ENCODE data around the gene MAP3K20.
A peak's percentile ranks its signal among the peaks of the same experiment; 100 is the strongest.
"Not testable (repeated sequence)": the region's sequence is repeated elsewhere in the genome, so short reads cannot be mapped to it uniquely, and the experiment has no call there.

Gene MAP3K20

DNA sequence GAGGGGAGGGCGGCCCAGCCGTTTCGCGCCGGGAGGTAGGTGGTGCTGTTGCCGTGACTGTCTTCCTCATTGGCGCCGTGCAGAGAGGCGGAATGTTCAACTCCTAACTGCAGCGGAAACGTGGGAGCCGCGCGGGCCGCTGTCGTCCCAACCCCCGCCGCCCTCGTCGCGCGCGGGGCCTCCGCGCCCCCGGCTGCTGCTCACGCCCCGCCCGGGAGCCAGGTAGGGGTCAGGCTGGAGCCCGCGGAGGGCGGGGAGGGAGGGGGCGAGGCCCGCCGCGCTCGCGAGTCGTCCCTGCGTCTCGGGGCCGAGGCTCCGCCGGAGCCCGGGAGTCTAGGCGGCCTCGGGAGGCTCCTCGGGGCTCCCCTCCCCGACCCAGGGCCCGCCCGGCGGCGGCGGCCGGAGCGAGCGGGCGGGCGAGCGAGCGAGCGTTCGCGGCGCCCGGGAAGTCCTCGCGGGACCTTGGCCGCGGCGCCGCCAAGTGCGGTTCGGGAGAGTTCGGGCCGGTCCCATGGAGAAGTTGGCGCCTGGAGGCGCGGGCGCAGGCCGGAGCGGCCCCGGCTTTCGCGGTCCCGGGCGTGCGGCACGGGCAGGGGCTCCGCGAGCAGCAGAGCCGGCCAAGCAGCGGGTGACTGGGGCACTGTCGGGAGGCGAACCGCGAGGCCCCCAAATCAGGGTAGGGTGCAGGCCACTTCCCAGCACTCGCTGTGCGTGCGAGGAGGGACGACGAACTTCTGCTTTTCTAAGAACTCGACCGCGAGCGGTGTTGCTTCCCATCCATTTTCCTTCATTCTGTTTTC is at the start of gene MAP3K20:
Gene MAP3K20, plus strand, starts transcription at position 66 of the 800 bp plus-strand sequence. CDS start 15,186 bp downstream, outside the sequence.
- peak in 1 of 2 donors; percentile 14 for DNase-seq (ENCODE audit: extremely low read depth in 1 of 2, low read depth in 1 of 2)

DNA sequence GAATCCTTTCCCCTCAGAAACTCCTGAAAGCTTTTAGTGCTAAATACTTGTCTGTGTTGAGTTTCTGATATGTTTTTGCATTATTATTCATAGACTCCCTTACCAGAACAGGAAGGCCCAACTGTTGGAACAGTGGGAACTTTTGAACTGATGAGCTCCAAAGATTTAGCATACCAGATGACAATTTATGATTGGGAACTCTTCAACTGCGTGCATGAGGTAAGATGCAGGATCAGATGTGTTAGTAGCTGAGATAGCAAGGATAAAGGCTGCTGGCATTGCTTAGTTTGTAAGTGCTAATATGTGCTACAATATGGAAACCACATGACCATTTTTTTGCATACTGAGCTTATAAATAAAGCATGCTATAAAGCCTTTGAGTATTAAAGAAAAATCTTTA is 49.2 kb upstream of the MAP3K20 start:
- DNase-seq (ENCODE audit: extremely low read depth in 1 of 2, low read depth in 1 of 2): no peak

DNA sequence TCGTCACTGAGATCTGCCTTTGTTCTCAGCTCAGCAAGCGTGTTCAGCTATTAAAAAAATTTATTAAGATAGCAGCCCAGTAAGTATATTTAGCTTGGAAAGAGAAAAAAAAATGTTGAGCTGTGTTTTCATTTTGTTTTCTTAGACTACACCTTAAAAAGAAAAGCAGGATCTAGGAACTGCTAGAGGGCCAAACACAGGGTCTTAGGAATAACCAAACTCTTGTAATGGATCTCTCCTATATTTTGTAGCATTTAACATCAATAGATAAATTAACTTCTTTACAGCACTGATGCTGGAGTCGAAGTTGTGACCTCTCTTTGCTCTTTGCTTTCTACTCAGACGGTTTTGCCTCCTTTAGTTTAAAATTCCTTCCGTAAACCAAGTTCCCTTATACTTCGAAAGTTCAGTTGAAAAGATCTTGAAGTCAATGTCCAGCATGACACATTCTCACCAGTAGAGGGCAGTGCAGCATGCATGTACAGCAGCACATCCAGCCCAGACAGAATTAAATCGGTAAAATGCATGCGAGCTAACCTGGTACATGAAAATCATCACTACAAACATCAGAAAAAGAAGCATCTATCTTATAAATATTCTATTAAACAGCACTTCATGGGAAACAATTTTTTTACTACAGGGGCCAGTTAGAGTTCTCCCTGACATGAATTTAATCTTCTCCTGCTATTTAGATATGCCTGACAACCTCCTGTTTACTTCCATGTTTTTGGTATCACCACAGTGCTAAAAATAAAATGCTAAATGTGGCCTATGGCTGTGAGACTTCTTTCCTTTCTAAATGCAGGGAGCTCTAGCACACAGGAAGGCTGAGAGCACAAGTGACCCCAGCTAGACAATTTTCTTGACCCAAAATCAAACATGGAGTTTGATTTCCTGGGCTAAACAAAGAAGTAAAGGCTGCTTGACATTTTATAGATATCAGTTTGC is 48.2 kb upstream of the MAP3K20 start:
- DNase-seq (ENCODE audit: extremely low read depth in 1 of 2, low read depth in 1 of 2): peak; percentile 37 to 50

GRCh38 chr2:173028141-173028540 is 47.5 kb upstream of the MAP3K20 start:
- no peak for DNase-seq (ENCODE audit: extremely low read depth in 1 of 2, low read depth in 1 of 2)

- no peak for DNase-seq (ENCODE audit: extremely low read depth in 1 of 2, low read depth in 1 of 2)
Observed at GRCh38 chr2:173028671-173029070, 47.0 kb upstream of the MAP3K20 start.

DNA sequence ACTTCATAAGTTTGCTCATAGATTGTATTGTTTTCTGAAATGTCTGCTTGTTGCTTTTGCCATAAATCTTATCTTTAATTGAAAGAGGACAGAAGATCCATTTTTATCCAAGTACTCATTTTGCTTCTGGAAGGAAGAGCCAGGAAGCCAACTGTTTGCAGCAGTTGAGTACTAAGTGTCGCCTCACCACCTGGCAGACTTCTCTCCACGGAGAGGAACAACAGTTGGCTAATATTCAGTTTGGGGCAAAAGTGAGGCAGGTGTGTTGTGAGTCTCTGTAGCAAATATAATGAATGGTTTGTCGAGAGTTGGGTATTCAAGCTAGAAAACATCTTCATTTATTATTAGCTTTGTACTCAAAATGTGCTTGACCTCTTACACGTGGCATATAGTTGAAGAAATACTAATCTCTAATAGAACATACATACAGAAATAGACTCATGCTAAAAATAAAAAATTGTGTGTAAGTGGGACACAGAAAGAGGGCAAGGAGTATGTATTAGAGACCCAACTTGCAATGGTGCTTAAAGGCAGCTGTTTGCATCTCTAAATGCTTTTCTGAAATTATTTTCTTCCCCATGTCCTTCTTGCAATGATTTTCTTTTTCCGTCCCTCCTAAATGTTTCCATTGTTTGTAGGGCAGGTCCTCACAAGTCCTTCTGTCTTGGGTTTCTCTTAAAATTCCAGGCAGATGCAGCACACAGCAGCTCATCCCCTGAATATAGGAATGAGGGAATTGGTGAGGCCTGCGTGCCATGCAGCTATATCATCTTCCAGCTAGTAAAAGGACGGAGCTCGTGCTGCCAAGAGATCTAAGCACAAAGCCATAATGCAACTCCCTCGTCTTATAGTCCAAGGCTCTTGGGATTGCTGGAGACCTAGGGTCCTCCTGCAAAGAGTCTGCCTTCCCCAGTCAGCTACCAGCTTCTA is 44.8 kb upstream of the MAP3K20 start:
- DNase-seq (ENCODE audit: extremely low read depth in 1 of 2, low read depth in 1 of 2): no peak

DNA sequence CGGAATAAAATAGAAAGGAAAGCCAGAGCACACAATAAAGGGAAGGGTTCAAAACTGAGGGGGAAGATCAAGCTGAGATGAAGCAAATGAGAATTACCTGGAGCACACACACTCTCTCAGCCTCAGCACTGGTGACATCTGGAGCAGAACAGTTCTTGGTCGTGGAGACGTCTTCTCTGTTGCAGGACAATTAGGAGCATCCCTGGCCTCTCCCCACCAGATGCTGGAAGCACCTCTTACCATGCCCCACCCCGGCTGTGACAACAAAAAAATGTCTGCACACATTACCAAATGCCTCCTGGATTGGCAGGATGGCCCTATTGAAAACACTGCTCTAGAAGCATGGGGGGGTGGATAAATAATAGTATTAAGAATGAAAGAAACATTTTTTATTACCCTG is 43.6 kb upstream of the MAP3K20 start:
- no peak for DNase-seq (ENCODE audit: extremely low read depth in 1 of 2, low read depth in 1 of 2)

GRCh38 chr2:173033084-173033483 is 42.6 kb upstream of the MAP3K20 start:
- DNase-seq (ENCODE audit: extremely low read depth in 1 of 2, low read depth in 1 of 2): no peak

DNA sequence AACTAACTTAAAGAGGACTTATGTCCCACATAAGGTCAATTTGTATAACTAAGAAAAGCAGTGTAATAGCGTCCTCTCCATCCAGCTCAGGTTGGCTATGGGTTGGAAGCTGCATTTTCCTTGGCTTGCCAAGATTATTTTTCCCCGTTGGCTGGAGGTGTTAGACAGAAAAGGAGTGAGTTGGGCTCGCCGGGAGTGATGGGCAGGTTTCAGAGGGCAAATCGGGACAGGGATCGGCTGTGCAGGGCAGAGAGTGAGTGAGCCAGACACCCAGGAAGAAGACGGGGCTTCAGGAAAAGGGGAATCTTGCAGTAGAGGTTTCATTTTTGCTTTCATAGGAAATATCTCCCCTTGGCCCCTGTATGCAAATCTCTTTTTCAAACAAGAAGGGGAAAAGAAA is 41.5 kb upstream of the MAP3K20 start:
- no peak for DNase-seq (ENCODE audit: extremely low read depth in 1 of 2, low read depth in 1 of 2)

DNA sequence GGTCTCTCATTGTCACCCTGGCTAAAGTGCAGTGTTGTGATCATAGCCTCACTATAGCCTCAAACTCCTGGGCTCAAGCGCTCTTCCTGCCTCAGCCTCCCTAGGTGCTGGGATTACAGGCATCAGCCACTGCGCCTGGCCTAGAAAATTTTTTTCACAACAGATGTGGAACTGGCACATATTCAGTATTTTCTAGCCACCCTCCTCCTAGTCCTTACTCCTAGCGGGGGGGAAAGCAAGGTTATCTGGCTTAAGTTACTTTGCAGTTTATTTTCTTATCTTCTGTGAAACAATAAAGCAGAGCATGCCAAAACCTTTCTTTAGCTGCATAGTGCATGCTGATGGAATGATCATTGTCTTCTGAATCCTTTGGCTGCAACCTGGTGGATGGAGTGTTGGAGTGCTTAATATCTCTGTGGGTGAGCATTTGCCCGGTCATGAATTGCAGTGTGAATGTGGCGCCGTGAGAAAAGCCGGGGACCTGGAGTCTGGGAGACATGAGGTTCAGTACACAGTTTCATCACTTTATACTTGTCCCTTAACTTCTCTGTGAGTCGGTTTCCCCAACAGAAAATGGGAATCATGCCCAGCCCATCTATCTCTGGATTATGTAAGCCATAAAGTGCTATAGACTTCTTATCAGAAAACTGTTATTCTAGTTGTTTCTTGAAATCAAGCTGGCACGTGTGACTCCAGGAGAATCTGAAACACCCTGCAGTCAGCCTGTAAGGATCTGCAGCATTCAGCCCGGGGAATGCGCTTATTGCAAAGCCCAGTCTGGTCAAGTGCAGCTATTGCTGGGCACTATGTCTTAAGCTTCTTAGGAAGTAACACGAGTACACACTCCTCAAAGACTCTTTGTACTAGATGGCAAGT is 38.2 kb upstream of the MAP3K20 start:
- DNase-seq (ENCODE audit: extremely low read depth in 1 of 2, low read depth in 1 of 2): no peak

GRCh38 chr2:173038257-173038656 is 37.4 kb upstream of the MAP3K20 start:
- DNase-seq (ENCODE audit: extremely low read depth in 1 of 2, low read depth in 1 of 2): not testable (repeated sequence)

GRCh38 chr2:173040729-173041128 is 34.9 kb upstream of the MAP3K20 start:
- no peak for DNase-seq (ENCODE audit: extremely low read depth in 1 of 2, low read depth in 1 of 2)

GRCh38 chr2:173043476-173043875 is 32.2 kb upstream of the MAP3K20 start:
- no peak for DNase-seq (ENCODE audit: extremely low read depth in 1 of 2, low read depth in 1 of 2)

GRCh38 chr2:173043897-173044519 is 31.6 kb upstream of the MAP3K20 start:
- DNase-seq (ENCODE audit: extremely low read depth in 1 of 2, low read depth in 1 of 2): no peak

DNA sequence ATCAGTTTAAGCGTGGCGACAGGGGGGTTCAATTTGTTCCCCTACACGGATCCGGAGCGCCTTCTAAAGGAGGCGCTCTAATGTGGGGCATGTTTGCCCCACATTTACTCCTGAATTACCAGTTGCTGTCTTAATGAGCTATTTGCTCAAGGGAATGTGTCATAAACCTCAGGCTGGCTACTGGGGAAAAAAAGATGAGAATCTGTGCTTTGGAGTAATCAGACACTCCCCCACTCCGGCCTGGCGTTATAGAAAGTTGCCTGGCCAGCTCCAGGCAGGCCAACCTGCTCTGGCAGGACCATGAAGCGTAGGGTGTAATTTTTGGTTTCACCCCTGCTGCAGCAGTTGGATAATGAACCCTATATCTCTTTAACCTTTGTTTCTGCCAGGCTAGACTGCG is 31.0 kb upstream of the MAP3K20 start:
- DNase-seq (ENCODE audit: extremely low read depth in 1 of 2, low read depth in 1 of 2): no peak

- no peak for DNase-seq (ENCODE audit: extremely low read depth in 1 of 2, low read depth in 1 of 2)
Observed at GRCh38 chr2:173045181-173045580, 30.5 kb upstream of the MAP3K20 start.

- no peak for DNase-seq (ENCODE audit: extremely low read depth in 1 of 2, low read depth in 1 of 2)
Observed at GRCh38 chr2:173048522-173048896, 27.1 kb upstream of the MAP3K20 start.

DNA sequence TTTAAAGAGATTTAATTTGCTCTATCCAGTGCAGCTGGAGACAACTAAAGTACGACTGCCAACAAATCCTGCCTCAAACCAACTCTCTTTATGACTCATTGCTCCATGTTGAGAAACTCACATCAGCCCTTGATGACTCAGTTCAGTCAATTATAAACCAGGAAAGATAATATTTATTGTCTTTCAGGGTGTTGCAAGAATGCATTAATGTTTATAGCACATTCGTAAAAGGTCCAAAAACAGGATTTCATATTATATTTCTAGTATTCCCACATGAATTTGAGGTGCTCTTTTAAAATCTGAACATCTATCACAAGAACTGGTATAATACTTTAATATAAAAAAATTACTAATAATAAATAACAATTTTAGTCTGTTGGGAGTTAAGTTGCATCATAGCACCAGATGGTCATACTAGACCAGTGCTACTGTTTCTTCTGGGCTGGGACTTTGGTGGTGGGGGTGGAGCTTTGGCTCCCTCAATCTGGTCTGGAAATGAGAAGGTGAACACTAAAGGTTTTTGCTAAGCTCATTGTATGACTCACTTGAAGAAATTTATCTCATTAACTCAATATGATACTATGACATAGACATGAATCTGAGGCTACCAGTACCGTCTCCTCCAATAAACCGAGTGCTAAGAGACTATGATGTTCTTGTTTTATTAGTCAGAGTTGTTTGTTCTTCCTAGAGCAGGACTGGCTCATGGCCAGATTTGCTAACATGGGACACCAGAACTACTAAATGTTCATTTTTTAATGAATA is 26.6 kb upstream of the MAP3K20 start:
- DNase-seq (ENCODE audit: extremely low read depth in 1 of 2, low read depth in 1 of 2): no peak

- no peak for DNase-seq (ENCODE audit: extremely low read depth in 1 of 2, low read depth in 1 of 2)
Observed at GRCh38 chr2:173049831-173050230, 25.8 kb upstream of the MAP3K20 start.

Measured in activated CD8-positive, alpha-beta memory T cell treated with anti-CD3 and anti-CD28 coated beads for 1 hour (primary cell).